A673 (cell line): ENCODE results near the gene SLC5A3. TPM values are rescaled to one million over a fixed set of nuclear protein-coding genes. Genes with fewer than 3 reads are reported as not detected.

ENCODE experiments used
- BruUV-seq: library from RNA; stranded (reverse); fragments of 400-500 nt; replicated peaks from 2 replicates; lab custom pipeline; 2021; lab: Mats Ljungman, UMichigan
- CTCF ChIA-PET: fragments of 300-600 bp; sonication (Branson Sonifier 250); formaldehyde crosslinking; loops from one replicate; lab custom pipeline; 2022; ENCODE audit warnings: antibody characterized with exemption; lab: Charles Lee
- POLR2A ChIA-PET: fragments of 300-600 bp; sonication (Branson Sonifier 250); formaldehyde crosslinking; loops from one replicate; lab custom pipeline; 2022; ENCODE audit warnings: antibody characterized with exemption; ENCODE audit not compliant: low non-redundant PET; lab: Charles Lee
- DNase-seq: peaks from one replicate; pipeline ENCODE4 v3.0.0-alpha.2; 2015; ENCODE audit warnings: low spot score
- H3K27ac ChIP-seq: fragments of 200-600 bp; sonication (generic); 2 replicates; pipeline ENCODE4 v1.5.1; 2016; ENCODE audit warnings: mixed run types, low read depth, mild to moderate bottlenecking, mixed read lengths, antibody characterized with exemption, low read length; ENCODE audit not compliant: poor library complexity, severe bottlenecking
- H3K27me3 ChIP-seq: fragments of 200-600 bp; sonication (generic); replicated peaks from 2 replicates; pipeline ENCODE4 v1.6.1; 2017; ENCODE audit warnings: mixed run types, low read depth, mild to moderate bottlenecking, mixed read lengths, antibody characterized with exemption, low read length; ENCODE audit not compliant: insufficient read depth, poor library complexity
- H3K36me3 ChIP-seq: fragments of 200-600 bp; sonication (generic); 2 replicates; pipeline ENCODE4 v1.6.1; 2016; ENCODE audit warnings: mixed run types, mild to moderate bottlenecking, mixed read lengths, antibody characterized with exemption, low read length; ENCODE audit not compliant: insufficient read depth, poor library complexity, severe bottlenecking
- H3K4me1 ChIP-seq: fragments of 200-600 bp; sonication (generic); 2 replicates; pipeline ENCODE4 v1.6.1; 2017; ENCODE audit warnings: mixed run types, mild to moderate bottlenecking, mixed read lengths, antibody characterized with exemption, low read length; ENCODE audit not compliant: insufficient read depth, poor library complexity, severe bottlenecking
- H3K4me3 ChIP-seq: fragments of 200-600 bp; sonication (generic); 2 replicates; pipeline ENCODE4 v1.5.1; 2016; ENCODE audit warnings: low read depth, mixed run types, mild to moderate bottlenecking, mixed read lengths, low read length; ENCODE audit not compliant: poor library complexity, severe bottlenecking
- H3K9me3 ChIP-seq: fragments of 200-600 bp; sonication (generic); 2 replicates; pipeline ENCODE4 v1.6.1; 2016; ENCODE audit warnings: mixed run types, low read depth, mild to moderate bottlenecking, mixed read lengths, antibody characterized with exemption, low read length; ENCODE audit not compliant: poor library complexity, severe bottlenecking
- CTCF ChIP-seq: fragments of 300-800, 200-600 bp; sonication (generic); conservative IDR thresholded peaks from 2 replicates; pipeline ENCODE4 v1.5.1; 2017; ENCODE audit warnings: low read depth, mild to moderate bottlenecking, antibody characterized with exemption, low read length, moderate library complexity, mixed read lengths
- EZH2 ChIP-seq: fragments of 200-600 bp; sonication (generic); IDR thresholded peaks from 2 replicates; pipeline ENCODE4 v1.6.1; 2017; ENCODE audit warnings: borderline replicate concordance, low read depth, mild to moderate bottlenecking, mixed read lengths, antibody characterized with exemption, low read length; ENCODE audit not compliant: poor library complexity, severe bottlenecking
- intact Hi-C: fragments of 100-400 bp; cut with micrococcal nuclease; formaldehyde crosslinking; loops from one replicate; pipeline ENCODE4 v1.10.0; 2022; ENCODE audit not compliant: unreplicated experiment
- total RNA-seq: library from RNA; stranded (reverse); gene quantifications from 2 replicates; pipeline ENCODE4 v1.2.3, GENCODE V29; 2021

The SLC5A3 gene
- total RNA-seq, 1 experiment from 2014 or later, result 20.5 TPM

- no peaks in the 10 kb centered on the region for H3K9me3 ChIP-seq
- CTCF ChIA-PET, result interaction anchor here (0.6 kb wide), 1 partner anchor 288 kb away, joined by 3 read pairs; the partner anchor contains the start of gene KCNE2
- no peak overlapping the region for H3K4me3 ChIP-seq
- peaks cover 19% of the 10 kb centered on the region for H3K4me1 ChIP-seq
- intact Hi-C loops, result no loop called here
- no peak overlapping the region for H3K27ac ChIP-seq
- DNase-seq, result no peak
- H3K36me3 ChIP-seq, result peaks cover 9% of the 10 kb centered on the region
- POLR2A ChIA-PET, result no interaction called here
- no TSS peak for BruUV-seq
- no peak for TF ChIP-seq EZH2
- TF ChIP-seq CTCF, result no peak
- H3K27me3 ChIP-seq, result no peaks in the 10 kb centered on the region
Measured at GRCh38 chr21:34075760-34076660, 2.6 kb downstream of the SLC5A3 start.

GRCh38 chr21:34076835-34077234 lies 3.5 kb downstream of the SLC5A3 start:
- CTCF ChIA-PET, result interaction anchor here (0.6 kb wide), 1 partner anchor 287 kb away, joined by 3 read pairs; the partner anchor contains the start of gene KCNE2
- H3K36me3 ChIP-seq, result peaks cover 9% of the 10 kb centered on the region

GRCh38 chr21:34077888-34078287 lies 4.5 kb downstream of the SLC5A3 start:
- Histone ChIP-seq H3K27ac (no peak overlapping the region), H3K4me1 (peaks cover 19% of the 10 kb centered on the region), H3K4me3 (no peak overlapping the region), H3K36me3 (peaks cover 9% of the 10 kb centered on the region), H3K27me3 (no peaks in the 10 kb centered on the region), H3K9me3 (no peaks in the 10 kb centered on the region)
- no peak for TF ChIP-seq EZH2
- TF ChIP-seq CTCF, result no peak
- no peak for DNase-seq
- no TSS peak for BruUV-seq
- intact Hi-C loops, result no loop called here
- CTCF ChIA-PET, result no interaction called here
- POLR2A ChIA-PET, result no interaction called here

More at GRCh38 chr21:34076835-34077234, 3.5 kb downstream of the SLC5A3 start:
- POLR2A ChIA-PET, result no interaction called here
- Histone ChIP-seq H3K27me3 (no peaks in the 10 kb centered on the region), H3K9me3 (no peaks in the 10 kb centered on the region), H3K4me3 (no peak overlapping the region), H3K4me1 (peaks cover 19% of the 10 kb centered on the region), H3K27ac (no peak overlapping the region)
- no peak for TF ChIP-seq CTCF
- intact Hi-C loops, result no loop called here
- no TSS peak for BruUV-seq
- DNase-seq, result no peak
